Activated CD8-positive, alpha-beta memory T cell treated with anti-CD3 and anti-CD28 coated beads for 48 hours (primary cell): ENCODE data around the gene BBLN.
"Not testable (repeated sequence)": the region's sequence is repeated elsewhere in the genome, so short reads cannot be mapped to it uniquely, and the experiment has no call there.

Experiments used
- DNase-seq, 3 experiments: peaks; one replicate each; pipeline ENCODE4 v3.0.0-alpha.2; 2020; ENCODE audit warnings: low read depth in 2 of 3, low spot score in 2 of 3

BBLN gene

DNA sequence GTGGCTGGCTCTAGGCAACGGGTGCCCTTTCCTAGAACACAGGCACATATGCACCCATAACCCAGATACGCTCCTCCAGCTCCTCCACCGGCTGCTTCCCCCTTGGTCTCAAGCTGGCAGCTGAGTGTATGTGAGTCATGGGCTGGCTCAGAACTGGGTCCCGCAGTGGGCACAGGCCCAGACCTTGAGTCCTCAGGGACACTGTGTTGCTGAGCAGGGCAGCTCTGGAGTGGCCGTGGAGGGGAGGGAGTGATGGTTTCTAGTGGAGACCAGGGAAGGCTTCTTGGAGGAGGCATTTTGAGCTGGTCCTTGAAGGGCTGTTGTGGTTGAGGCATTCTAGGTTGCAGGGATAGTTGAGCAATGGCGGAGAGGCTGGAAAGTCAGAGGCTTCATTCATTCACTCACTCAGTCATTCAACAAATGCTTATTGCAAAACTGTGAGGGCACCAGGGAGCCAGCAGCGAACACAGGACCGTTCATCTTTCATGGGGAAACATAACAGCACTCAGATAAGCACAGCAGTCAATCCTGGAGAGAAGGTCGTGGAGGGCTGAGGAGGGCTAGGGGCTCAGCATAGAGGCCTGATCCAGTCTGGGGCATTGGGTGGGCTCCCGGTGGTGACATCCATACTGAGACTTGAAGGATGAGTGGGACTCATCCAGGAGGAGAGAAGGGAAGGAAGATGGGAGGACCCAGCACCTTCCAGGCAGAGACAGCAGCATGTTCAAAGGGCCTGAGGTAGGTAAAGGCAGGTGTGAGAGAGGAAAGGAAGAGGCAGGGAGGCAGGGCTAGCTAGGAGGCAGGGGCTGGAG is 2.4 kb downstream of the BBLN start:
- DNase-seq, result no peak

DNA sequence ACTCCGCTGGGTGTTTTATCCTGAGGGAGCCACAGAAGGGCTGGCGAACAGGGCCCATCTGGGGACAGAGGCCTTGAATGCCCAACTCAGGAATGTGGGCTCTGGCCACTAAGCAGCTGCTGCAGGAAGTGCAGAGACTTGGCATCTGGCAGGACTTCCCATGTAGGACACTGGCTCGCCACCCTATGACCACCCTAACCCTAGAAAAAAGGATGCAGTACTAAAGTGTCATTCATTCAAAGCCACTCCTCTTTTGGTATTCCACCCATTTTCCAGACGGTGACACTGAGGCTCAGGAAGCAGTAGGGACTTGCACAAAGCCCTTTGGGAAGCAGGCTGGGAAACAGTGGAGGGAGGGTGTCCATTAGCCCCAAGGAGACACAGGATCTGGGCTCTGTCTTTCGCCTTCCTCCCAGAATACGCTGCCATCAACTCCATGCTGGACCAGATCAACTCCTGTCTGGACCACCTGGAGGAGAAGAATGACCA is 3.0 kb downstream of the BBLN start:
- no peak for DNase-seq

DNA sequence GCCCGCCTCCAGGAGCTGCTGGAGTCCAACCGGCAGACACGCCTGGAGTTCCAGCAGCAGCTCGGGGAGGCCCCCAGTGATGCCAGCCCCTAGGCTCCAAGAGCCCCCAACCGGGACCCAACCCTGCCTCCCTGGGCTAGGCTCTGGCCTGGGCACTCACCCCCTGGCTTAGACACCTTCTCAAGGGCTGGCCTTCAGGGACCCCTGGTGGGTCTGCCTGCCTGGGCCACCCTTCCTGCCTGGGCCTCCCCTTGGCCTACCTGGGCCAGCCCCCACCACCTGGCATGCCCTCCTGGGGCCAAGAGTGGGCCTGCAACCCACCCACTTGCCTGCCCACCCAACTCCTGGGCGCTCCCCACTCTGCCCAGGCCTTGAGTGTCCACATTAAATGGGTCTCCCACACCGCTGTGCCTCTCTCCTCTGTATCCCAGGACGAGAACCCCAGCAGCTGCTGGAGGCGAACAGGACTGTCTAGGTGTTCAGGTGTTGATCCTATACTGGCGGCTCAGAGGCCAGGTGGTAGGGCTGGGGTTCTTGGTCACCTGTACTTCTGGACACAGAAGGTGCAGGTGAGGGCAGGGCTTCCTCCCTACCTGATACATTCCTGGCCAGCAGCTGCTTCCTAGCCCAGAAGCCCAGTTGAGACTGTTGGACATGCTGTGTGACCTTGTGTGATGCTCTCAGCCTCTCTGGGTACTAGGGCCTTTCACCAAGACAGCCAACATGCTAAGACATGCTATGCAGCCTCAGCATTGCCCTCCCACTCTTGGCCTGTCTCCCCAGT is 3.6 kb downstream of the BBLN start:
- no peak for DNase-seq

GRCh38 chr9:128164307-128164885 is 4.3 kb downstream of the BBLN start:
- DNase-seq, result no peak

- no peak for DNase-seq
Observed at GRCh38 chr9:128166169-128166568, 6.1 kb downstream of the BBLN start.

DNA sequence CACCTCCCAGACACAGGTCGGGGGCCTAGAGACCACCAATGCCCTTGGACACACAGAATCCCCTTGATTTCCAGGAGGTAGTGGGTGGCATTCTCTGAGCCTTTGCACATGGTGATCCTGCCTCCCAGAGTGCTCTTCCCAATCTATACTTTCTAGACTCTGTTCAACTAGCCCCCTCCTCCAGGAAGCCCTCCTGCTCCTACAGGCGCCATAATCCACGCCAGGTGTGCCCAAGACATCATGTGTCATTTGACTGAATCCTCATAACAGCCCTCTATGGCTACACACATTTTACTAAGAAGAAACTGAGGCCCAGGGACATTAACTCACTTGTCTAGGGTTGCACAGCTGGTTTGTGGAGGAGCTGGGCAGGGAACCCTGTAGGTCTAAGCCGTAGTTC is 7.1 kb downstream of the BBLN start:
- no peak for DNase-seq

DNA sequence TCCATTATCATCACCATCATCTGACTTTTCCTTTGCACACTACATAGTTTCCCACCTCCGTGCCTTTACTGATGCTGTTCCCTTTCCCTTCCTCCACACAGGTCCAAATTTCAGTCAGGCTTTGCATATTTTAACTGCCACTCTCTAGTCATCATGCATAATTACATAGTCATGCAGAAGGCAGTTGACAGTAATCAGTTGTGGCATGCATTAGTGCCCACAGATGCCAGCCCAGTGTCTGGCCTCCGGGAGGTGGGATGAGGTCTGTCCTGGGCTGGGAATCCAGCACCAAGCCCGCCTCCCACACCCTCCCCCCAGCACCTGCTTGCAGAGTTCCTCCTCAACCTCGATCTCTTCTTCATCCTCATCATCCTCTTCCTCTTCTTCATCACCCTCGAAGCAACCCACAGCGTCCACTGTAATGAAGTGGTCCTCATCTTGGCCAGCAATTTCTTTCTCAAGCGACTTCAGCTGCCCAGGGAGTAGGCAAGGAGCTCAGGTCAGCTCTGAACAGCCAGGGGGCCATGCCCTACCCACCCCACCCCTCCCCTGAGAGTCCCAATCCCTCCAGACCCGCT is 8.8 kb downstream of the BBLN start:
- no peak for DNase-seq

DNA sequence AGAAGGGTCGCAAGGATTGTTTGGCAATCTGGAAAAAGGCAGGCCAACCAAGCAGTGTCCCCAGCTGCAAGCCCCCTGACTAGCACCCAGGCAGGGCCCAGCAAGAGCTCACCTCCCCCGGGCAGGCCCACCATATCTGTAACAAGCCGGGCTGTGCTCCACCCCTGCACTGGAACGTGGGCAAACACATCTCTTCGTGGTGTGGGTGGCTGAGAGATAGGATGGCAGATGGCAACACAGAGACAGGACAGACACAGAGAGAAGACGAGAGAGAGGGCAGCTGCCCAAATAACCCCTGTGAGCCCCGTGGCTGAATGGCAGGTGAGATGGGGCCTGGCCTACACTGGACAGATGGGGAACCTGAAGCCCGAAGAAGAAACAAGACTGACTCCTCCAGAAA is 9.4 kb downstream of the BBLN start:
- DNase-seq, result no peak

- DNase-seq, result no peak
Observed at GRCh38 chr9:128169925-128170324, 9.9 kb downstream of the BBLN start.

GRCh38 chr9:128174062-128174461 is 14.0 kb downstream of the BBLN start:
- no peak for DNase-seq

DNA sequence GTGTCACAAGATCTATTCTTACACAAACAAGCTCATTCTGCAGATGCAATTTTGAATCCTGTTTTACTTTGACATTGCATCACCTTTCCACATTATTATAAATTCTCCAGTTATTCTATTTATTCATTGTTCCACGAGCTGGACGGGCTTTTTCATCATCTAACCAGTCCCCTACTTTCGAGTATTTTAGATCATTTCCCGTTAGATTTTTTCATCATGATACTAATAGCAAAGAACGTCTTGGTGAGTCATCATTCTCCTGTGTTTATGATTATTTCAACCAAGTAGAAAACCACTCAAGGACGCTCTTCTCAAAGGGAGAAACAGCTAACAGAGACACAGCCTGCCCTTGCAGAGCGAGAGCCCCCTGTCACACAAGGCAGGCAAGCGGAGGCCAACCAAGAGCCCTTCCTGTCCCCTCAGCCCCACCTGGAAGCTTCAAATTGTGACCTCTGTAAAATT is 15.1 kb downstream of the BBLN start:
- no peak for DNase-seq

DNA sequence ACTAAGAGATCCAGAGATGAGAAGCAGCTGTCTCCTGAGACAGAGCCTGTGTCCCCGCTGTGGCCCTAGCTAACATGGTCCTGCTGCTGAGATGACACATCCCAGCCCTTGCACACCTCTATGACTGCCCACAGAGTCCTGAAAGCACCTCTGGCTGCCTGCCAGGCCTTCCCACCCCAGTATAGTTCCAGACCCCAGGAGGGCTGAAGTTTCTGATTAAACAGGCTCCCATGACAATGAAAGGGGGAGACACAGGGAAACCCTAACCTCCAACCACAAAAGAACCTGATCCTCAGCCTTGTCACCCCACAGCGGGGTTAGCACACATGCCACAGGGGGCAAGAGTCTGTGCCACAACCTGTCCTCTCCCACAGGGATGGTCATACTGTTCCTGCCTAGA is 15.7 kb downstream of the BBLN start:
- DNase-seq, result no peak

- DNase-seq, result no peak
Observed at GRCh38 chr9:128178806-128179431, 18.9 kb downstream of the BBLN start.

DNA sequence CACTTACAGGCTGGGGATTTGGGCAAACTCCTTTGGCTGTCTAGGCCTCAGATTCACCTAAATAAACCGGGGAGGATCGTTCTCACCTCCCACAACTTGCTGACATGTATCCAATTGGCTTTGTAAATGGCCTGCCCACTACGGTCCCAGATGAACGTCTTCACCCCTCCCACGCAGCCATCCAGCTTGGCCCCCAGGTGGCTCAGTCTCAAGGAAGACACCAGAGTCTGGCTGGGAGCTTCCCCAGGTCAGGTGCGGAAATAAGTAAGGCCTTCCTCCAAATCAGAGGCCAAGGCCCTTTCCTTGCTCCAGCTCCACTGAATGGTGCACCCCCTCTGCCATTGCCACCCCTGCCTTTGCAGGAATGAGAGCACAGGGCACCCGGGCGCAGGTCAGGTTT is 19.9 kb downstream of the BBLN start:
- no peak for DNase-seq

- DNase-seq, result no peak
Observed at GRCh38 chr9:128180447-128180846, 20.4 kb downstream of the BBLN start.

GRCh38 chr9:128181480-128181879 is 21.4 kb downstream of the BBLN start:
- DNase-seq, result not testable (repeated sequence)

DNA sequence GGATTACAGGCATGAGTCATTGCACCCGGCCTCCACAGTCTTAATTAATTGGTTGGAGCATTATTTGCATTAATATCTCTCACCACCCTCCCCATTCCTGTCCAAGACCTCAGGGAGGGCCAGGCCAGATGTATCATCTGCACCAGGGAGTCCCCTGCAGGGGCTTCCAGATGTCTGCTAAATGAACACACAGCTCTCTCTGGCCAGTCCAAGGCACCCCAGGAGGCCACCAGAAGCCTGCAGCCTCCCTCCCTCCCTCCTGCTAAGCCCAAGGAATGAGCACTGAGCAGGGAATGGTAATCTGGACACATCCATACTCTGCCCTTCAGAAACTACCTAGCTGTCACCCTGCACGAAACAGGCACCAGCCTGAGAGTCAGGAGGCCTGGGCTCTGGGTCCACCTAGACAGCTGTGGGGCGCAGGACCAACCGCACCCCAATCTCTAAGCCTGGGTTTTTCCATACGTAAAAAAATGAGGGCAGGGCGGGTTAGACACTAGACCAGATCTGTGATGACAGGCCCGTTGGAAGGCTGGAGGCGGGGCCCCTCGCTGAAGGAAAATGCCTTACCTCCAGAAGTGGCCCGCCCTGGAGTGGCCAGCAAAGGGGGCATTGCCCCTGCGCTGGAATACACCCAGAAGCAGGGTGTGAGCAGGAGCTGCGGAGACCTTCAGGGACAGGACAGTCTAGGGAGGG is 23.0 kb downstream of the BBLN start:
- DNase-seq, result no peak

- no peak for DNase-seq
Observed at GRCh38 chr9:128185979-128186965, 26.2 kb downstream of the BBLN start.

DNA sequence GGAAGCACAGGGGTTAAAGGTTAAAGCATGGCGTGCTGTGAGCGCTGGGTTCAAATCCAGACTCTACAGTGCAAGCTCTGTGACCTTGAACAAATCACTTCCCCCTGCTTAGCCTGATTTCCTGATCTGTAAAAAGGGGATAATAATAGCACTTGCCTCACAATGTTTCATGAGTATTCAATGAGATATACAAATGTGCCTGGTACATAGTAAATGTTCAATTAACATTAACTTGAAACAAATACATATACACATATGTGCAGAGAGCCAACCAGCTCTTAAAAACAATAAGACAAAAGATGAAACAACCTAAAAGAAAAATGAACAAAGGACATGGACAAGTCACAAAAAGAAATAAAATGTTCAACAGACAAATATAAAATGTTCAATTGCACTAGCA is 27.3 kb downstream of the BBLN start:
- no peak for DNase-seq
